ENCODE results near the gene AMER1. TPM values are rescaled to one million over a fixed set of nuclear protein-coding genes. Genes with fewer than 3 reads are reported as not detected.
A peak's percentile ranks its signal among the peaks of the same experiment; 100 is the strongest.

The AMER1 gene
- total and polyA plus RNA-seq, 2 of the 8 experiments (the other 6 are each of a cell fraction or from before 2014, with no cell fraction given): 3.3 to 9.4 TPM

GRCh38 chrX:64152857-64153256 is 52.7 kb downstream of the AMER1 start:
- H3K9ac ChIP-seq (replicated peaks in 1 of 4; ENCODE audit: extremely low read depth in 1 of 4, low read depth in 3 of 4, low read length in 3 of 4): no peak overlapping the region

More at GRCh38 chrX:64152857-64153256, 52.7 kb downstream of the AMER1 start:
- Histone ChIP-seq H2BK5ac (ENCODE audit: low read depth, low read length) (no peak overlapping the region; the same call in 1 of the 2 replicates), H3K23ac (ENCODE audit: insufficient read length) (no peak overlapping the region), H3K79me1 (ENCODE audit: low read depth, low read length) (no peaks in the 10 kb centered on the region), H3K27ac (ENCODE audit: low read depth, low read length) (no peak overlapping the region), H2BK15ac (ENCODE audit: low read length) (no peak overlapping the region), H3K79me2 (ENCODE audit: control insufficient read depth in 1 of 2, insufficient read depth in 2 of 2, low read length in 2 of 2) (no peaks in the 10 kb centered on the region), H2BK20ac (ENCODE audit: low read length) (no peak overlapping the region), H2AK5ac (ENCODE audit: low read depth, low read length) (no peak overlapping the region), H3K27me3 (replicated peaks in 1 of 4; ENCODE audit: control insufficient read depth in 3 of 4, extremely low read depth in 1 of 4, insufficient read depth in 3 of 4, low read length in 3 of 4) (no peaks in the 10 kb centered on the region), H2AFZ (ENCODE audit: low read length) (no peak overlapping the region), H3K14ac (ENCODE audit: insufficient read length) (no peak overlapping the region), H3K9me3 (ENCODE audit: insufficient read depth in 2 of 2, low read depth in 1 of 2, low read length in 1 of 2) (peaks cover 2 to 10% of the 10 kb centered on the region in 2 experiments; a peak in 1 of 4 replicates), H3K4me2 (ENCODE audit: insufficient read depth in 1 of 2, low read depth in 2 of 2, low read length in 2 of 2) (peak overlapping the region in 1 of 2 experiments; percentile 13; a peak in 2 of 4 replicates), H3K36me3 (ENCODE audit: control insufficient read depth in 2 of 4, insufficient read depth in 4 of 4, low read length in 3 of 4) (no peaks in the 10 kb centered on the region), H3K56ac (replicated peaks; ENCODE audit: insufficient read length, low read depth, low read length) (no peak overlapping the region), H3K4ac (replicated peaks; ENCODE audit: insufficient read length, low read depth, low read length) (no peak overlapping the region), H2BK120ac (replicated peaks; ENCODE audit: low read depth, low read length) (no peak overlapping the region), H3K23me2 (ENCODE audit: low read depth, low read length) (no peaks in the 10 kb centered on the region), H3K4me3 (ENCODE audit: extremely low read depth in 1 of 4, insufficient read depth in 2 of 4, low read depth in 3 of 4, low read length in 4 of 4) (no peak overlapping the region), H3K4me1 (replicated peaks in 1 of 4; ENCODE audit: control insufficient read depth in 3 of 4, insufficient read depth in 4 of 4, low read length in 3 of 4) (peaks cover 0 to 2% (median 0%) of the 10 kb centered on the region in 4 experiments; a peak in 2 of 7 replicates), H4K8ac (ENCODE audit: extremely low read depth, insufficient read depth, low read length) (no peak overlapping the region), H3K18ac (ENCODE audit: extremely low read depth, low read length) (no peak overlapping the region), H2BK12ac (ENCODE audit: low read depth, low read length) (0 out of 2 replicates have a peak overlapping the region, but pooled peaks have one; percentile 75), H4K20me1 (replicated peaks in 1 of 2; ENCODE audit: control insufficient read depth in 1 of 2, insufficient read depth in 2 of 2, low read length in 2 of 2) (no peaks in the 10 kb centered on the region), H4K5ac (ENCODE audit: insufficient read length, low read depth, low read length) (no peak overlapping the region), H4K91ac (replicated peaks; ENCODE audit: insufficient read length, low read length) (no peak overlapping the region)
- ChIA-PET CTCF (ENCODE audit: partially characterized antibody) (interaction anchor here (1.8 kb wide), 1 partner anchor 54 kb away, joined by 5 read pairs; no protein-coding TSS in a partner anchor), POLR2A (ENCODE audit: partially characterized antibody) (no interaction called here)
- FAIRE-seq (no peak), DNase-seq (ENCODE audit: low read depth in 1 of 2, low spot score in 2 of 2) (peak; percentile 19 to 44)
- WGBS, 2 experiments (ENCODE audit: extremely low coverage in 1 of 2, insufficient coverage in 1 of 2, insufficient read length in 1 of 2, insufficient replicate concordance in 2 of 2, low coverage in 1 of 2, low lambda C conversion rate in 2 of 2, missing lambda C conversion rate in 1 of 2): 55% methylated on average over 4 of the region's 6 CpGs; no CpG with 5 or more reads in 1 of the 2 experiments
- TF ChIP-seq RBBP5 (IDR thresholded peaks at IDR 0.05; ENCODE audit: borderline replicate concordance, low read depth, low read length): 0 out of 2 replicates have a peak, but pooled peaks have one; percentile 27
- TF ChIP-seq JUN (IDR thresholded peaks at IDR 0.05; ENCODE audit: low read depth, low read length): no peak

Data from H1 (cell line).